Femur (tissue), 1 donor: ENCODE measurements around the gene FERMT2.

Experiments
- DNase-seq: peaks from one replicate; pipeline ENCODE4 v3.0.0-alpha.2; 2017

The FERMT2 gene

GRCh38 chr14:52861403-52861802 lies 89.4 kb downstream of the FERMT2 start:
- DNase-seq: no peak

- no peak for DNase-seq
Measured at GRCh38 chr14:52860910-52861309, 89.9 kb downstream of the FERMT2 start.

GRCh38 chr14:52860209-52860608 lies 90.6 kb downstream of the FERMT2 start:
- no peak for DNase-seq

- DNase-seq: no peak
Measured at GRCh38 chr14:52856139-52856538, 94.7 kb downstream of the FERMT2 start.

- DNase-seq: no peak
Measured at GRCh38 chr14:52853522-52853854, 97.4 kb downstream of the FERMT2 start.

GRCh38 chr14:52852810-52853521 lies 97.9 kb downstream of the FERMT2 start:
- DNase-seq: no peak

GRCh38 chr14:52850451-52850909 lies 100.4 kb downstream of the FERMT2 start:
- DNase-seq: no peak

GRCh38 chr14:52848626-52849025 lies 102.2 kb downstream of the FERMT2 start:
- DNase-seq: no peak

- no peak for DNase-seq
Measured at GRCh38 chr14:52846591-52846990, 104.3 kb downstream of the FERMT2 start.

- DNase-seq: no peak
Measured at GRCh38 chr14:52845081-52845480, 105.8 kb downstream of the FERMT2 start.

- DNase-seq: no peak
Measured at GRCh38 chr14:52844262-52845060, 106.4 kb downstream of the FERMT2 start.

- DNase-seq: no peak
Measured at GRCh38 chr14:52840877-52841276, 110.0 kb downstream of the FERMT2 start.

GRCh38 chr14:52837451-52837850 lies 113.4 kb downstream of the FERMT2 start:
- DNase-seq: no peak

GRCh38 chr14:52836063-52836462 lies 114.8 kb downstream of the FERMT2 start:
- DNase-seq: no peak

- DNase-seq: peak; percentile 58
Measured at GRCh38 chr14:52835122-52835903, 115.5 kb downstream of the FERMT2 start.

- no peak for DNase-seq
Measured at GRCh38 chr14:52834440-52834842, 116.4 kb downstream of the FERMT2 start.

GRCh38 chr14:52833891-52834290 lies 117.0 kb downstream of the FERMT2 start:
- DNase-seq: no peak

GRCh38 chr14:52829527-52830185 lies 121.2 kb downstream of the FERMT2 start:
- no peak for DNase-seq

GRCh38 chr14:52827426-52827825 lies 123.4 kb downstream of the FERMT2 start:
- no peak for DNase-seq

- no peak for DNase-seq
Measured at GRCh38 chr14:52825085-52825484, 125.8 kb downstream of the FERMT2 start.

- no peak for DNase-seq
Measured at GRCh38 chr14:52824462-52824861, 126.4 kb downstream of the FERMT2 start.

- no peak for DNase-seq
Measured at GRCh38 chr14:52821805-52822250, 129.0 kb downstream of the FERMT2 start.

- no peak for DNase-seq
Measured at GRCh38 chr14:52808101-52808500, 142.7 kb downstream of the FERMT2 start.
